ENCODE data around the gene GORAB. TPM values are rescaled to one million over a fixed set of nuclear protein-coding genes. Genes with fewer than 3 reads are reported as not detected.

Gene GORAB
- total and polyA plus RNA-seq, 10 of the 15 experiments (the other 5 are each of a cell fraction or from before 2014, with no cell fraction given): 5.5 to 38.6 (median 10.3) TPM

GRCh38 chr1:170539154-170539553 lies 7.2 kb downstream of the GORAB start (continued):
- TF ChIP-seq NKRF (conservative IDR thresholded peaks at IDR 0.05) (peak; percentile 23; the same call in 1 of the 2 replicates), CHD1 (IDR thresholded peaks at IDR 0.05; ENCODE audit: low read depth, low read length) (no peak), PKNOX1 (IDR thresholded peaks at IDR 0.05) (peak; percentile 40), ZSCAN29 (IDR thresholded peaks at IDR 0.05) (no peak), BHLHE40 (IDR thresholded peaks at IDR 0.05; ENCODE audit: borderline replicate concordance in 1 of 2, low read depth in 2 of 2, low read length in 1 of 2) (no peak), USF2 (IDR thresholded peaks at IDR 0.05; ENCODE audit: borderline replicate concordance, low read depth, low read length) (no peak), KLF5 (IDR thresholded peaks at IDR 0.05; ENCODE audit: partially characterized antibody) (peak; percentile 44), ZBTB33 (IDR thresholded peaks at IDR 0.05) (0 out of 2 replicates have a peak, but pooled peaks have one; percentile 34), PRDM15 (CRISPR knock-in tag; IDR thresholded peaks at IDR 0.05) (no peak), BRCA1 (IDR thresholded peaks at IDR 0.05; ENCODE audit: low read depth, low read length) (no peak), IKZF1 (conservative IDR thresholded peaks at IDR 0.05) (peak; percentile 96), ZNF687 (IDR thresholded peaks at IDR 0.05) (peak; percentile 10; the same call in 1 of the 2 replicates), NR2C2 (IDR thresholded peaks at IDR 0.05; ENCODE audit: borderline replicate concordance, control insufficient read depth, insufficient read length, low read depth) (no peak)
